H1 (cell line): Measurements from ENCODE around the gene SLC9A3. TPM values are rescaled to one million over a fixed set of nuclear protein-coding genes. Genes with fewer than 3 reads are reported as not detected.

Source experiments
- CTCF ChIA-PET: fragments of 300-600 bp; sonication (Branson Sonifier 250); formaldehyde crosslinking; loops from one replicate; lab custom pipeline; 2021; ENCODE audit not compliant: partially characterized antibody; lab: Charles Lee
- POLR2A ChIA-PET: fragments of 300-600 bp; sonication (Branson Sonifier 250); formaldehyde crosslinking; loops from one replicate; lab custom pipeline; 2021; ENCODE audit warnings: inconsistent platforms; ENCODE audit not compliant: partially characterized antibody; lab: Charles Lee
- DNase-seq, 2 experiments: peaks; one replicate each; pipeline versions ENCODE4 v3.0.0 to v3.0.0-alpha.2; 2010 to 2022; ENCODE audit warnings: low spot score in 2 of 2, low read depth in 1 of 2, mixed read lengths in 1 of 2
- FAIRE-seq: peaks from 2 replicates; lab custom pipeline; 2011; peaks lifted over from hg19 to GRCh38; lab: Jason Lieb, UNC
- H2AFZ ChIP-seq: 2 replicates; pipeline ENCODE4 v1.8.1; 2012; ENCODE audit warnings: low read length, inconsistent platforms
- H2AK5ac ChIP-seq: 2 replicates; pipeline ENCODE4 v1.6.1; 2013; ENCODE audit warnings: low read depth, low read length
- H2BK120ac ChIP-seq: replicated peaks from 2 replicates; pipeline ENCODE3; 2013; ENCODE audit warnings: low read depth, low read length, inconsistent platforms
- H2BK12ac ChIP-seq: 2 replicates; pipeline ENCODE4 v1.6.1; 2013; ENCODE audit warnings: low read depth, low read length
- H2BK15ac ChIP-seq: 2 replicates; pipeline ENCODE4 v1.6.1; 2013; ENCODE audit warnings: low read length
- H2BK20ac ChIP-seq: 2 replicates; pipeline ENCODE4 v1.6.1; 2013; ENCODE audit warnings: low read length
- H2BK5ac ChIP-seq: 2 replicates; pipeline ENCODE4 v1.6.1; 2013; ENCODE audit warnings: low read depth, low read length
- H3K14ac ChIP-seq: 2 replicates; pipeline ENCODE4 v1.6.1; 2013; ENCODE audit warnings: inconsistent platforms; ENCODE audit not compliant: insufficient read length
- H3K18ac ChIP-seq: 2 replicates; pipeline ENCODE4 v1.6.1; 2013; ENCODE audit warnings: low read length; ENCODE audit errors: extremely low read depth
- H3K23ac ChIP-seq: 2 replicates; pipeline ENCODE4 v1.6.1; 2013; ENCODE audit warnings: inconsistent platforms; ENCODE audit not compliant: insufficient read length
- H3K23me2 ChIP-seq: 2 replicates; pipeline ENCODE4 v1.6.1; 2013; ENCODE audit warnings: low read depth, low read length
- H3K27ac ChIP-seq: 2 replicates; pipeline ENCODE4 v1.6.1; 2011; ENCODE audit warnings: low read depth, low read length, inconsistent platforms
- H3K27me3 ChIP-seq, 4 experiments: replicated peaks in 1 of 4; 1 replicate in 1 of 4; 2 replicates in 3 of 4; pipeline versions ENCODE4 v1.6.1 to v1.8.1; 2011 to 2013; ENCODE audit warnings: low read length in 3 of 4, mild to moderate bottlenecking in 3 of 4, inconsistent platforms in 2 of 4, mixed read lengths in 2 of 4, moderate library complexity in 1 of 4; ENCODE audit not compliant: control insufficient read depth in 3 of 4, insufficient read depth in 3 of 4; ENCODE audit errors: extremely low read depth in 1 of 4
- H3K36me3 ChIP-seq, 4 experiments: 2 replicates each; pipeline versions ENCODE4 v1.6.1 to v1.8.1; 2011 to 2013; ENCODE audit warnings: mild to moderate bottlenecking in 4 of 4, low read length in 3 of 4, moderate library complexity in 2 of 4, control low read depth in 1 of 4, inconsistent platforms in 1 of 4; ENCODE audit not compliant: insufficient read depth in 4 of 4, control insufficient read depth in 2 of 4
- H3K4ac ChIP-seq: replicated peaks from 2 replicates; pipeline ENCODE3; 2013; ENCODE audit warnings: low read length, low read depth, mixed read lengths, inconsistent platforms; ENCODE audit not compliant: insufficient read length
- H3K4me1 ChIP-seq, 4 experiments: replicated peaks in 1 of 4; 1 replicate in 1 of 4; 2 replicates in 3 of 4; pipeline versions ENCODE4 v1.6.1 to v1.8.1; 2011 to 2013; ENCODE audit warnings: low read length in 3 of 4, inconsistent platforms in 2 of 4, mixed read lengths in 1 of 4; ENCODE audit not compliant: insufficient read depth in 4 of 4, control insufficient read depth in 3 of 4
- H3K4me2 ChIP-seq, 2 experiments: 2 replicates each; pipeline versions ENCODE4 v1.6.1 to v1.8.1; 2011 to 2013; ENCODE audit warnings: low read depth in 2 of 2, low read length in 2 of 2, control low read depth in 1 of 2, inconsistent platforms in 1 of 2, mild to moderate bottlenecking in 1 of 2; ENCODE audit not compliant: insufficient read depth in 1 of 2
- H3K4me3 ChIP-seq, 4 experiments: fragments of 200-600, 300-600 bp in 1 of 4; sonication (generic), shearing (Covaris generic), sonication (Bioruptor Twin) in 1 of 4; 2 replicates each; pipeline versions ENCODE4 v1.5.1 to v1.8.1; 2011 to 2016; ENCODE audit warnings: low read length in 4 of 4, low read depth in 3 of 4, control low read depth in 2 of 4, inconsistent platforms in 2 of 4, mild to moderate bottlenecking in 2 of 4, mixed read lengths in 1 of 4, moderate library complexity in 1 of 4; ENCODE audit not compliant: insufficient read depth in 2 of 4; ENCODE audit errors: extremely low read depth in 1 of 4
- H3K56ac ChIP-seq: replicated peaks from 2 replicates; pipeline ENCODE3; 2013; ENCODE audit warnings: low read depth, mild to moderate bottlenecking, mixed read lengths, low read length, inconsistent platforms; ENCODE audit not compliant: insufficient read length
- H3K79me1 ChIP-seq: 2 replicates; pipeline ENCODE4 v1.6.1; 2013; ENCODE audit warnings: low read depth, low read length, control low read depth
- H3K79me2 ChIP-seq, 2 experiments: 2 replicates each; pipeline versions ENCODE4 v1.6.1 to v1.8.1; 2012 to 2013; ENCODE audit warnings: low read length in 2 of 2, mild to moderate bottlenecking in 2 of 2, inconsistent platforms in 1 of 2; ENCODE audit not compliant: insufficient read depth in 2 of 2, control insufficient read depth in 1 of 2
- H3K9ac ChIP-seq, 4 experiments: replicated peaks in 1 of 4; 1 replicate in 1 of 4; 2 replicates in 3 of 4; pipeline versions ENCODE4 v1.6.1 to v1.8.1; 2011 to 2013; ENCODE audit warnings: low read depth in 3 of 4, low read length in 3 of 4, control low read depth in 2 of 4, mild to moderate bottlenecking in 2 of 4, moderate library complexity in 2 of 4, inconsistent platforms in 1 of 4; ENCODE audit errors: extremely low read depth in 1 of 4
- H3K9me3 ChIP-seq, 2 experiments: 2 replicates each; pipeline versions ENCODE4 v1.6.1 to v1.8.1; 2012 to 2013; ENCODE audit warnings: mild to moderate bottlenecking in 2 of 2, moderate library complexity in 2 of 2, control low read depth in 1 of 2, inconsistent platforms in 1 of 2, low read depth in 1 of 2, low read length in 1 of 2, mixed read lengths in 1 of 2; ENCODE audit not compliant: insufficient read depth in 2 of 2
- H4K20me1 ChIP-seq, 2 experiments: replicated peaks in 1 of 2; 2 replicates each; pipeline versions ENCODE3 to v1.8.1; 2011 to 2013; ENCODE audit warnings: inconsistent platforms in 2 of 2, low read length in 2 of 2, mild to moderate bottlenecking in 1 of 2; ENCODE audit not compliant: insufficient read depth in 2 of 2, control insufficient read depth in 1 of 2
- H4K5ac ChIP-seq: 2 replicates; pipeline ENCODE4 v1.6.1; 2013; ENCODE audit warnings: low read length, low read depth, mixed read lengths, inconsistent platforms; ENCODE audit not compliant: insufficient read length
- H4K8ac ChIP-seq: 2 replicates; pipeline ENCODE4 v1.8.0; 2013; ENCODE audit warnings: mild to moderate bottlenecking, moderate library complexity, low read length, inconsistent platforms; ENCODE audit not compliant: insufficient read depth; ENCODE audit errors: extremely low read depth
- H4K91ac ChIP-seq: replicated peaks from 2 replicates; pipeline ENCODE3; 2013; ENCODE audit warnings: low read length, mixed read lengths, inconsistent platforms; ENCODE audit not compliant: insufficient read length
- ATF3 ChIP-seq: IDR thresholded peaks from 2 replicates; pipeline ENCODE4 v1.6.1; 2011; ENCODE audit warnings: low read depth, mild to moderate bottlenecking, low read length; ENCODE audit not compliant: insufficient read depth
- BCL11A ChIP-seq, 2 experiments: IDR thresholded peaks; one replicate each; pipeline ENCODE4 v1.6.1; 2011; ENCODE audit warnings: low read depth in 2 of 2, low read length in 2 of 2, mild to moderate bottlenecking in 2 of 2
- CBX8 ChIP-seq: fragments of 300-800, 300-1000 bp; sonication (generic); IDR thresholded peaks from 2 replicates; pipeline ENCODE4 v1.7.1; 2016; ENCODE audit warnings: low read depth, low read length, borderline replicate concordance
- E2F6 ChIP-seq: IDR thresholded peaks from 2 replicates; pipeline ENCODE4 v1.6.1; 2012; ENCODE audit warnings: inconsistent platforms
- KDM4A ChIP-seq: IDR thresholded peaks from one replicate; pipeline ENCODE4 v1.7.1; 2012; ENCODE audit warnings: low read depth, mild to moderate bottlenecking, moderate library complexity, low read length, inconsistent platforms; ENCODE audit not compliant: severe bottlenecking
- NANOG ChIP-seq: IDR thresholded peaks from 2 replicates; pipeline ENCODE4 v1.6.1; 2011; ENCODE audit warnings: low read length, low read depth, mild to moderate bottlenecking, inconsistent platforms; ENCODE audit not compliant: insufficient read depth, poor library complexity, severe bottlenecking
- POLR2AphosphoS5 ChIP-seq: IDR thresholded peaks from 2 replicates; pipeline ENCODE4 v1.6.1; 2011; ENCODE audit warnings: low read depth, low read length
- RXRA ChIP-seq: IDR thresholded peaks from 2 replicates; pipeline ENCODE4 v1.6.1; 2011; ENCODE audit warnings: low read depth, mild to moderate bottlenecking, low read length, moderate library complexity; ENCODE audit not compliant: insufficient read depth
- SIX5 ChIP-seq: IDR thresholded peaks from 2 replicates; pipeline ENCODE4 v1.6.1; 2011; ENCODE audit warnings: mild to moderate bottlenecking, low read depth, low read length
- SP4 ChIP-seq: IDR thresholded peaks from 2 replicates; pipeline ENCODE4 v1.6.1; 2012; ENCODE audit warnings: low read length, inconsistent platforms
- SRF ChIP-seq: IDR thresholded peaks from 2 replicates; pipeline ENCODE4 v1.6.1; 2011; ENCODE audit warnings: mild to moderate bottlenecking, low read depth, low read length, moderate library complexity
- TCF12 ChIP-seq: IDR thresholded peaks from 2 replicates; pipeline ENCODE4 v1.6.1; 2011; ENCODE audit warnings: low read depth, mild to moderate bottlenecking, low read length
- ZNF274 ChIP-seq: IDR thresholded peaks from 2 replicates; pipeline ENCODE4 v1.7.0; 2012; ENCODE audit warnings: low read length, borderline replicate concordance; ENCODE audit errors: extremely low read depth
- WGBS, 2 experiments: shearing (Covaris generic) in 1 of 2; methylation state at CpG; one replicate each; pipeline versions ENCODE4 v1.1.6 to v1.1.7; 2013 to 2015; ENCODE audit warnings: low lambda C conversion rate in 2 of 2, mixed read lengths in 2 of 2, inconsistent platforms in 1 of 2, low coverage in 1 of 2, missing lambda C conversion rate in 1 of 2; ENCODE audit not compliant: insufficient replicate concordance in 2 of 2, insufficient coverage in 1 of 2, insufficient read length in 1 of 2; ENCODE audit errors: extremely low coverage in 1 of 2, missing lambda C conversion rate in 1 of 2; 5-methylcytosine and 5-hydroxymethylcytosine counted together
- polyA plus RNA-seq, 7 experiments: library from polyadenylated mRNA; depleted of rRNA in 3 of 7; stranded (reverse) in 5 of 7; unstranded in 2 of 7; fragments of >200 nt in 5 of 7; fragments of 200-250 nt in 2 of 7; gene quantifications; 1 replicate in 5 of 7; 2 replicates in 1 of 7; 4 replicates in 1 of 7; pipeline versions ENCODE4 v1.2.1 to v1.2.3, GENCODE V29; 2011 to 2013; ENCODE audit warnings: missing spikeins in 2 of 7, mixed read lengths in 2 of 7
- total RNA-seq: library from RNA; stranded (reverse); fragmentation: NEBNext Ultra II Directional; extraction: Animal tissue kit (Norgen Biotek cat#: 25700); gene quantifications from 2 replicates; pipeline ENCODE4 v1.2.1, GENCODE V29; 2021
- TF ChIP-seq, protein P1 (sequence below): IDR thresholded peaks from 2 replicates; pipeline ENCODE4 v1.6.1; 2012; ENCODE audit warnings: inconsistent platforms

The SLC9A3 gene
- total and polyA plus RNA-seq, 2 of the 8 experiments (the other 6 are each of a cell fraction or from before 2014, with no cell fraction given), result 0.95 to 1.0 TPM

- Histone ChIP-seq H2BK120ac (no peak overlapping the region), H3K9me3 (no peaks in the 10 kb centered on the region), H2BK20ac (no peak overlapping the region), H3K36me3 (no peaks in the 10 kb centered on the region), H3K27me3 (no peaks in the 10 kb centered on the region; a peak in 3 of 7 replicates), H3K4me2 (no peak overlapping the region), H3K18ac (no peak overlapping the region), H4K5ac (no peak overlapping the region), H3K23me2 (no peaks in the 10 kb centered on the region), H3K4me3 (no peak overlapping the region), H3K9ac (no peak overlapping the region), H2BK15ac (no peak overlapping the region), H4K20me1 (peaks cover 0 to 1% of the 10 kb centered on the region in 2 experiments), H3K14ac (no peak overlapping the region), H3K56ac (no peak overlapping the region), H3K79me1 (no peaks in the 10 kb centered on the region), H2BK5ac (no peak overlapping the region), H3K79me2 (no peaks in the 10 kb centered on the region), H2AFZ (no peak overlapping the region)
- POLR2A ChIA-PET, result no interaction called here
- FAIRE-seq, result no peak
- TF ChIP-seq TCF12, result no peak
- no peak for TF ChIP-seq ATF3
- no peak for TF ChIP-seq ZNF274
- TF ChIP-seq SP4, result no peak
- TF ChIP-seq CBX8, result no peak
- TF ChIP-seq SIX5, result no peak
- no peak for TF ChIP-seq NANOG
- TF ChIP-seq POLR2AphosphoS5, result no peak
- no peak for TF ChIP-seq RXRA
- no peak for TF ChIP-seq KDM4A
- TF ChIP-seq E2F6, result no peak
- no peak for TF ChIP-seq SRF
- TF ChIP-seq, protein P1, sequence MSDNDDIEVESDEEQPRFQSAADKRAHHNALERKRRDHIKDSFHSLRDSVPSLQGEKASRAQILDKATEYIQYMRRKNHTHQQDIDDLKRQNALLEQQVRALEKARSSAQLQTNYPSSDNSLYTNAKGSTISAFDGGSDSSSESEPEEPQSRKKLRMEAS, result no peak
- no peak for TF ChIP-seq BCL11A (IDR thresholded peaks at IDR 0.05; ENCODE audit: low read depth in 2 of 2, low read length in 2 of 2)
- TF ChIP-seq, all 59 proteins: peak for 0
- H3K4me1 ChIP-seq, result no peaks in the 10 kb centered on the region
- H2AK5ac ChIP-seq, result no peak overlapping the region
- H3K4ac ChIP-seq, result no peak overlapping the region
- H4K8ac ChIP-seq, result no peak overlapping the region
- no peak overlapping the region for H4K91ac ChIP-seq
- WGBS, 2 experiments, result 96% methylated on average over 18 of the region's 27 CpGs; no CpG with 5 or more reads in 1 of the 2 experiments
- no peak overlapping the region for H2BK12ac ChIP-seq
- no peak for DNase-seq
- CTCF ChIA-PET, result interaction anchor here (0.7 kb wide), 1 partner anchor 36 kb away, joined by 3 read pairs; no protein-coding TSS in a partner anchor
- H3K27ac ChIP-seq, result no peak overlapping the region
- H3K23ac ChIP-seq, result no peak overlapping the region
Measured at GRCh38 chr5:482506-482905, 41.7 kb downstream of the SLC9A3 start.
